Activated CD4-positive, alpha-beta memory T cell treated with anti-CD3 and anti-CD28 coated beads for 36 hours (primary cell): ENCODE data around the gene CD200. TPM values are rescaled to one million over a fixed set of nuclear protein-coding genes. Genes with fewer than 3 reads are reported as not detected.
"Not testable (repeated sequence)": the region's sequence is repeated elsewhere in the genome, so short reads cannot be mapped to it uniquely, and the experiment has no call there.

Source experiments
- CTCF ChIA-PET: fragments of 350-600 bp; sonication (Branson Sonifier 250); formaldehyde crosslinking; loops from one replicate; lab custom pipeline; 2021; ENCODE audit warnings: antibody characterized with exemption, inconsistent platforms; lab: Charles Lee
- POLR2A ChIA-PET: fragments of 350-600 bp; sonication (Branson Sonifier 250); formaldehyde crosslinking; loops from one replicate; lab custom pipeline; 2021; ENCODE audit warnings: antibody characterized with exemption; lab: Charles Lee
- DNase-seq: peaks from one replicate; pipeline ENCODE4 v3.0.0-alpha.2; 2020
- H3K27ac Mint-ChIP-seq: one replicate; pipeline ENCODE4 v1.8.0; 2021; ENCODE audit warnings: mixed read lengths
- H3K27me3 Mint-ChIP-seq: one replicate; pipeline ENCODE4 v1.8.0; 2021; ENCODE audit warnings: mixed read lengths
- H3K36me3 Mint-ChIP-seq: one replicate; pipeline ENCODE4 v1.8.0; 2021; ENCODE audit warnings: mixed read lengths
- H3K4me1 Mint-ChIP-seq: one replicate; pipeline ENCODE4 v1.8.0; 2021; ENCODE audit warnings: low read depth, mixed read lengths
- H3K4me3 Mint-ChIP-seq: one replicate; pipeline ENCODE4 v1.8.0; 2021; ENCODE audit warnings: mild to moderate bottlenecking, mixed read lengths
- H3K9me3 Mint-ChIP-seq: one replicate; pipeline ENCODE4 v1.8.0; 2021; ENCODE audit warnings: mixed read lengths
- intact Hi-C: fragments of 100-400 bp; cut with micrococcal nuclease; formaldehyde crosslinking; loops from one replicate; pipeline ENCODE4 v1.15.1; 2023
- total RNA-seq, 2 experiments: library from RNA; stranded (reverse); gene quantifications; one replicate each; pipeline ENCODE4 v1.2.3, GENCODE V29; 2021

CD200 gene
- total RNA-seq, 2 experiments from 2014 or later, result 34.2 to 34.5 TPM

DNA sequence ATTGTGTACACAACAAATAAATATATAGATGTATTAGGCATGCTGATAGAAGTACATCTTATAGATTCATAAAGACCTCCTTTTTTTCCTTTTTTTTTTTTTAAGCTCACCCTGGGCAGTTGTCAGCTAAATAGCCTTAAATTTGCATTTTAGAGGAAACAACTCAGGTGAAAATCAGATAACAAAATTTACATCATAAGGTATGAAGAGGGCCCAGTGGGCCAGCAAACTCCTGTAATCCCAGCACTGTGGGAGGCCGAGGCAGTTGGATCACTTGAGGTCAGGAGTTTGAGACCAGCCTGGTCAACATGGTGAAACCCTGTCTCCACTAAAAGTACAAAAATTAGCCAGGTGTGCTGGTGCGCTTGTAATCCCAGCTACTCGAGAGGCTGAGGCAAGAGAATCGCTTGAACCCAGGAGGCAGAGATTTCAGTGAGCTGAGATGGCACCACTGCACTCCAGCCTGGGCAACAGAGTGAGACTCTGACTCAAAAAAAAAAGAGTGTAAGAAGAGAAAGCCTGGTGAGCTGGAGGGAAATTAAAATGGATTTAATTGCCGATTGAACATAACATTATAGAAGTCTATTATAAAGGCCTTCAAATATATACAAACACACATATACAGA, 72.1 kb downstream of the CD200 start:
- POLR2A ChIA-PET, intact Hi-C loops, H3K4me3 Mint-ChIP-seq, H3K36me3 Mint-ChIP-seq, H3K27me3 Mint-ChIP-seq, H3K9me3 Mint-ChIP-seq, DNase-seq, H3K27ac Mint-ChIP-seq: not testable (repeated sequence)
- peaks cover 22% of the 10 kb centered on the region for H3K4me1 Mint-ChIP-seq
- CTCF ChIA-PET, result interaction anchor here (0.8 to 2.0 kb wide), 4 partner anchors 32 to 126 kb away, joined by 3 to 4 read pairs (median 4); partner anchors contain the start of gene SLC9C1

DNA sequence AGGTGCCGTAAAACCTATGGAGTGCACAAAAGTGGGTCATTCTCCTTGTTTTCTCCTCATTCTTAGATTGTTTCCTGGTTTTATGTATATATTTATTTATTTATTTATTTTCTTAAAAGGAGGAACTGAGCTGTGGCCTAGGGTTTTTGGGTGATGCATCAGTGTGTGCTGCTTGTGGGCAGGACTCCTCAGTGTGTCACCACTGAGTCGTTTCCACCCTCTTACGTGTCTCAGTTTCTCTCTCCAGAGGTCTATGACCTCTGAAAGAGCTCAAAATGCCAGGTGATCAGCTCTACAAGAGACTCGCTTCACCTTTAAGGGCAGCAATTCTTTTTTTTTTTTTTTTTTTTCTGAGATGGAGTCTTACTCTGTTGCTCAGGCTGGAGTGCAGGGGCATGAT, 72.9 kb downstream of the CD200 start:
- ChIA-PET CTCF (interaction anchor here (1.5 to 2.0 kb wide), 3 partner anchors 31 to 125 kb away, joined by 4 read pairs; partner anchors contain the start of gene SLC9C1), POLR2A (no interaction called here)
- peaks cover 3% of the 10 kb centered on the region for H3K27me3 Mint-ChIP-seq
- no peak overlapping the region for H3K4me3 Mint-ChIP-seq
- H3K4me1 Mint-ChIP-seq, result peaks cover 22% of the 10 kb centered on the region
- no peaks in the 10 kb centered on the region for H3K9me3 Mint-ChIP-seq
- no peaks in the 10 kb centered on the region for H3K36me3 Mint-ChIP-seq
- H3K27ac Mint-ChIP-seq, result no peak overlapping the region
- DNase-seq, result peak; percentile 64
- intact Hi-C loops, result loop anchor here (2.0 kb wide), 1 partner anchor 27 kb away; no protein-coding TSS in a partner anchor

DNA sequence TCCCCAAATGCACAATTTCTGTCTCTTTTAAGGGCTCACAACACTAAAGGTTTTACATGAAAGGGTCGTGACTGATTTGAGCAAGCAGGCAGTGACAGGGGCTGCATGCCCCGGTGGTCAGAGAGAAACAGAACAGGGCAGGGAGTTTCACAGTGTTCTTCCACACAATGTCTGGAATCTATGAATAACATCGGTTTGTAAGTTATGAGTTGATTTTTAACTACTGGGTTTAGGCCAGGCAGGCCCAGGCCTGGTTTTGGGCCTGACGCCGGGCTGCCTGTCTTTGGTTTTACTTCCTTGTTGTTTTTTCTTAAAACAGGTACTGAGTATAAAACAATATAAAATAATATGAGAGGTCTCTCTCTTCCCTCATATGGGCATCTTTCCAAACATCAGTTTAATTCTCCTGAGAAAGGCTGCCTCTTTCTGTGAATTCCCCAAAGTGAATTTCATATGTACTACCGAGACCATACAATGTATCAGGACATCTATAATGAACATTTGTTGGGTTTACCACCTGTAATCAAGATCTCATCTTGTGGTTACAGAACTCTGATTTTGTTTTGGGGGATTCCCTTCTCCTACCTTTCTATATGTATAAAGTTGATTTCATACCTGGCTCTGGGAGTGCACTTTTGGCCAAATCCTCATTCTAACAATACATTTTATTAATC, 74.4 kb downstream of the CD200 start:
- Mint-ChIP-seq H3K27ac (no peak overlapping the region), H3K9me3 (no peaks in the 10 kb centered on the region), H3K27me3 (peaks cover 3% of the 10 kb centered on the region), H3K36me3 (no peaks in the 10 kb centered on the region), H3K4me3 (no peak overlapping the region), H3K4me1 (peaks cover 24% of the 10 kb centered on the region)
- POLR2A ChIA-PET, result no interaction called here
- intact Hi-C loops, result loop anchor here (2.0 kb wide), 1 partner anchor 25 kb away; no protein-coding TSS in a partner anchor
- peak; percentile 26 for DNase-seq
- CTCF ChIA-PET, result interaction anchor here (2.0 kb wide), 1 partner anchor 30 kb away, joined by 4 read pairs; no protein-coding TSS in a partner anchor

DNA sequence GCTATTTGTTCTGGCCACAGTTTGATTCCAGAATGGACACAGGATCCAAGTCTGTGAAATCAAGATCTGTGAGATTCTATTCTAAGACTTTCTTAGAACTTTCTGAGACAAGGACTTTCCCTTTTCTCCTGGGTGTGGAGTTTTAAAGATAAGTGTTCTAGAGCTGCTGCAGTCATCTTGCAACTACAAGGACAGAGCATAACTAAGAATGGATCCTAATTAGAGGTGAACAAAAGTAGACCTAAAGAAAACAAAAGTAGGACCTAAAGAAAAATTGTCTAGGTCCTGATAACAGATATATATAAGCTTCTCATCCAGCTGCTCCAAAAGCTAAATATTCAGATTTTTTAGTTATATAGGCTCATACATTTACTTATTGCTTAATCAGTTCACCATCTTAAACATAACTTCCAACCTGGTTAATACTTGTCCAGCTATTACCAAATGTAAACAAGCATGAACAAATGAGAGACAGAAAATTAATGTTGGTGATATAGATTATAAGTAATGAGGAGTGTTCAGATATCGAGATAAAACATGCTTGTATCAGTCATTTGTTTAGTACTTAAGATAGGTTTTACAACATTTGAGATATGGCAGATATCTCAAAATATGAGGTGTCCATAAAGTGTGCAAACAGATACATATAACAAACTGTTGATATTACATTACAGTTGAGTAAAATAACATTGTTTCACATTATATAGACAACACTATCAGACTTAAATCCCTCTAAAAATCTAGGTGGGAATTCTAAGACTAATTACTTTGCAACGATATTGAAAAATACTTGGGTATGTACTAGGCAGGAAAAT, 75.1 kb downstream of the CD200 start:
- no peaks in the 10 kb centered on the region for H3K9me3 Mint-ChIP-seq
- H3K36me3 Mint-ChIP-seq, result no peaks in the 10 kb centered on the region
- no peak overlapping the region for H3K4me3 Mint-ChIP-seq
- no peak for DNase-seq
- POLR2A ChIA-PET, result no interaction called here
- intact Hi-C loops, result loop anchor here (2.0 kb wide), 1 partner anchor 25 kb away; no protein-coding TSS in a partner anchor
- no peak overlapping the region for H3K27ac Mint-ChIP-seq
- H3K4me1 Mint-ChIP-seq, result peaks cover 31% of the 10 kb centered on the region
- CTCF ChIA-PET, result no interaction called here
- peaks cover 3% of the 10 kb centered on the region for H3K27me3 Mint-ChIP-seq

DNA sequence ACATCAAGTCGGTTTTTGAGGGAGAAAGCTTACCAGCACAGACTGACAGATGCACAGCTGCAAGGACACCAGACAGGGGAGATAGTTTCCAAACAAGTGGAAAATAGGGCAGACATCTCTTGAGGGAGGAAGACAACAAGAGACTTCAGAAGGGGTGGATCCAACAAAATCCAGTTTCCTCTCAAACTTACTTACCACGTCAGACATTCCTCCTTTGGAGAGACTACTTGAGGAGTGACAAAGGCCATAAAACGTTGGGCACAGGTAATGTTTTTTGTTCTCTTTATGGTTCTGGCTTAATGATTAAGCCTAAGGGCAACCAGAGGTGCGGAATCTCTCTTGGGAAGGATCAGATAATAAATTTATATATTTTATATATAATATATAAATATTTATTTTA, 76.1 kb downstream of the CD200 start:
- H3K27me3 Mint-ChIP-seq, result peaks cover 3% of the 10 kb centered on the region
- H3K36me3 Mint-ChIP-seq, result no peaks in the 10 kb centered on the region
- CTCF ChIA-PET, result no interaction called here
- intact Hi-C loops, result no loop called here
- H3K27ac Mint-ChIP-seq, result no peak overlapping the region
- H3K4me3 Mint-ChIP-seq, result no peak overlapping the region
- no peak for DNase-seq
- POLR2A ChIA-PET, result no interaction called here
- H3K9me3 Mint-ChIP-seq, result no peaks in the 10 kb centered on the region
- peaks cover 32% of the 10 kb centered on the region for H3K4me1 Mint-ChIP-seq

DNA sequence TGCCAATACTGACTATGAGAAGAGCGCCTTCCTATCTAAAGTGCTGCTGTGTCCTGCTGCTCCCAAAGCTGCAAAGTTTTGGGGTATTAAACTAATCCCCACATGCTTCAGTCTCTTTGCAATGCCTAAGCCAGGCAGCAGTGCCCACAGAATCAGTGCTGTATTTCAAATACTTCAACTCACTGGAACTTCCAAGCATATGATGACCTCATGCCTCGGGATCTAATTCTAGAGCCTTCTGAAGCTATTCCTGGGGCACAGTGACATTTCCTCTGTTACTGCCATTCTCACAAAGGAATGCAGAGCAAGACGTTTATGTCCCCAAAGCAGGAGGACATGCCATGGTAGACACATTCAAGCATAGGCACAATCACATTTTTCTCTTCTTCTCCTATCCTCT, 78.5 kb downstream of the CD200 start:
- H3K36me3 Mint-ChIP-seq, result no peaks in the 10 kb centered on the region
- peaks cover 22% of the 10 kb centered on the region for H3K4me1 Mint-ChIP-seq
- DNase-seq, result no peak
- intact Hi-C loops, result no loop called here
- no peaks in the 10 kb centered on the region for H3K9me3 Mint-ChIP-seq
- ChIA-PET CTCF (interaction anchor here (1.7 kb wide), 1 partner anchor 26 kb away, joined by 4 read pairs; no protein-coding TSS in a partner anchor), POLR2A (no interaction called here)
- no peak overlapping the region for H3K27ac Mint-ChIP-seq
- H3K4me3 Mint-ChIP-seq, result no peak overlapping the region
- peaks cover 3% of the 10 kb centered on the region for H3K27me3 Mint-ChIP-seq

Other genes with a start within 250 kb of the CD200 start
- 1 to 10 TPM; 3.3 to 4.4 TPM for gene C3orf52, start 246.8 kb upstream of the CD200 start, total RNA-seq
- 10 to 100 TPM; 11.7 to 14.4 TPM for gene GCSAM, start 199.9 kb upstream of the CD200 start, total RNA-seq
- gene SLC9C1, start 38.9 kb upstream of the CD200 start, total RNA-seq, result not detected
- gene BTLA, start 166.3 kb downstream of the CD200 start, total RNA-seq, result 10 to 100 TPM; 17.3 to 18.7 TPM
- gene ATG3, start 228.8 kb downstream of the CD200 start, total RNA-seq, result 10 to 100 TPM; 58.1 to 59.5 TPM
- gene SLC35A5, start 228.9 kb downstream of the CD200 start, total RNA-seq, result 10 to 100 TPM; 15.5 to 17.8 TPM